Astrocyte of the hippocampus (primary cell): Measurements from ENCODE around the gene RAP1B.

Experiments used
- DNase-seq: peaks from one replicate; pipeline ENCODE4 v3.0.0; 2011; ENCODE audit warnings: low read depth, low spot score

The RAP1B gene

DNA sequence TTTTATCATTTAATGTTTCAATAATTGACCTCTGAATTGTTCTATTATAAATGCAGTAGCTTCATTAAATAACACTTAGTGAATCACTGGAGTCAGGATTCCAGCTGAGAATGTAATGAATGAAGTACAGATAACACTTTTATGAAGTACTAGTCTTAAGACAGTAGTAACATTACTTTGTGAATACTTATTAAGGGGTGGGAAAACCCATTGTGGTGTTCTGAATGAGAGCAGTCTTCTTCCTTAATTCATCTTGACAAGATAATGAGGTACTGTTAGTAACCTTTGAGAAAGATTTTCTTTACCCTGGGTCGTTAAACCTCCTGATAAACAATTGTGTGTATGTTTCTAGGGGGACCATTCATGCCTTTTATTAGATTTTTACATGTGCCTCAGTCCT, 88.8 kb downstream of the RAP1B start:
- DNase-seq = no peak
